Panc1 (cell line): ENCODE results near the gene FAHD1. TPM values are rescaled to one million over a fixed set of nuclear protein-coding genes. Genes with fewer than 3 reads are reported as not detected.

Experiments
- ATAC-seq: fragments of 200-7000 bp; cut with Tn5 transposase; 2 replicates; pipeline ENCODE4 v1.9.1; 2020; ENCODE audit warnings: mild to moderate bottlenecking, moderate library complexity
- BruUV-seq: library from RNA; stranded (reverse); fragments of 400-500 nt; replicated peaks from 2 replicates; lab custom pipeline; 2021; lab: Mats Ljungman, UMichigan
- CTCF ChIA-PET: fragments of 300-600 bp; sonication (Branson Sonifier 250); formaldehyde crosslinking; loops from one replicate; lab custom pipeline; 2022; ENCODE audit warnings: antibody characterized with exemption; lab: Charles Lee
- POLR2A ChIA-PET: fragments of 300-600 bp; sonication (Branson Sonifier 250); formaldehyde crosslinking; loops from one replicate; lab custom pipeline; 2022; ENCODE audit warnings: antibody characterized with exemption; lab: Charles Lee
- DNase-seq: peaks from one replicate; pipeline ENCODE4 v3.0.0-alpha.2; 2010; ENCODE audit warnings: low read depth, low spot score
- H3K27ac ChIP-seq: 2 replicates; pipeline ENCODE4 v1.5.1; 2011; ENCODE audit warnings: mild to moderate bottlenecking, low read length, inconsistent platforms
- H3K27me3 ChIP-seq: fragments of 200-500 bp; sonication (Bioruptor generic); 2 replicates; pipeline ENCODE4 v1.6.0; 2014; ENCODE audit warnings: low read length, inconsistent platforms; ENCODE audit not compliant: control insufficient read depth, insufficient read depth
- H3K36me3 ChIP-seq: fragments of 200-500 bp; sonication (Bioruptor generic); 2 replicates; pipeline ENCODE4 v1.5.1; 2014; ENCODE audit warnings: inconsistent platforms, mild to moderate bottlenecking, low read length, moderate library complexity; ENCODE audit not compliant: control insufficient read depth, insufficient read depth
- H3K4me1 ChIP-seq: 2 replicates; pipeline ENCODE4 v1.5.1; 2011; ENCODE audit warnings: inconsistent platforms, mild to moderate bottlenecking, low read length, moderate library complexity; ENCODE audit not compliant: control insufficient read depth, insufficient read depth
- H3K4me3 ChIP-seq, 2 experiments: 2 replicates each; pipeline ENCODE4 v1.5.1; 2011 to 2012; ENCODE audit warnings: low read depth in 2 of 2, low read length in 2 of 2, mild to moderate bottlenecking in 2 of 2, inconsistent platforms in 1 of 2, moderate library complexity in 1 of 2
- H3K9me3 ChIP-seq: fragments of 200-500 bp; sonication (Bioruptor generic); 2 replicates; pipeline ENCODE4 v1.5.1; 2014; ENCODE audit warnings: low read depth, mild to moderate bottlenecking, inconsistent platforms, low read length, moderate library complexity; ENCODE audit not compliant: control insufficient read depth, insufficient read depth
- CTCF ChIP-seq: fragments of 450-650 bp; IDR thresholded peaks from 2 replicates; pipeline ENCODE4 v1.5.1; 2017; ENCODE audit warnings: mild to moderate bottlenecking
- POLR2AphosphoS5 ChIP-seq: IDR thresholded peaks from 2 replicates; pipeline ENCODE4 v1.6.1; 2012; ENCODE audit warnings: mild to moderate bottlenecking, low read depth, low read length, moderate library complexity
- REST ChIP-seq, 2 experiments: IDR thresholded peaks; 2 replicates each; pipeline ENCODE4 v1.6.1; 2011 to 2012; ENCODE audit warnings: low read depth in 2 of 2, control low read depth in 1 of 2, low read length in 1 of 2, mild to moderate bottlenecking in 1 of 2, moderate library complexity in 1 of 2; ENCODE audit not compliant: insufficient read depth in 1 of 2
- SIN3A ChIP-seq: IDR thresholded peaks from 2 replicates; pipeline ENCODE4 v1.6.1; 2012; ENCODE audit warnings: low read depth, mild to moderate bottlenecking, low read length, moderate library complexity, borderline replicate concordance; ENCODE audit not compliant: insufficient read depth
- TCF7L2 ChIP-seq: IDR thresholded peaks from 2 replicates; pipeline ENCODE4 v1.6.1; 2011; ENCODE audit warnings: mild to moderate bottlenecking, low read depth, low read length, inconsistent platforms
- in situ Hi-C: cut with HindIII; loops from 2 replicates; pipeline ENCODE4 v1.10.0; 2016; ENCODE audit warnings: low sequenced_read_pairs, low pct_unique_long_range_greater_than_20kb
- intact Hi-C: fragments of 100-400 bp; cut with micrococcal nuclease; formaldehyde crosslinking; loops from one replicate; pipeline ENCODE4 v1.10.0; 2022; ENCODE audit not compliant: unreplicated experiment
- total RNA-seq: library from RNA; stranded (reverse); gene quantifications from one replicate; pipeline ENCODE4 v1.2.1, GENCODE V29; 2021; ENCODE audit not compliant: unreplicated experiment

Gene FAHD1
- total RNA-seq, 1 experiment from 2014 or later = 34.6 TPM

DNA sequence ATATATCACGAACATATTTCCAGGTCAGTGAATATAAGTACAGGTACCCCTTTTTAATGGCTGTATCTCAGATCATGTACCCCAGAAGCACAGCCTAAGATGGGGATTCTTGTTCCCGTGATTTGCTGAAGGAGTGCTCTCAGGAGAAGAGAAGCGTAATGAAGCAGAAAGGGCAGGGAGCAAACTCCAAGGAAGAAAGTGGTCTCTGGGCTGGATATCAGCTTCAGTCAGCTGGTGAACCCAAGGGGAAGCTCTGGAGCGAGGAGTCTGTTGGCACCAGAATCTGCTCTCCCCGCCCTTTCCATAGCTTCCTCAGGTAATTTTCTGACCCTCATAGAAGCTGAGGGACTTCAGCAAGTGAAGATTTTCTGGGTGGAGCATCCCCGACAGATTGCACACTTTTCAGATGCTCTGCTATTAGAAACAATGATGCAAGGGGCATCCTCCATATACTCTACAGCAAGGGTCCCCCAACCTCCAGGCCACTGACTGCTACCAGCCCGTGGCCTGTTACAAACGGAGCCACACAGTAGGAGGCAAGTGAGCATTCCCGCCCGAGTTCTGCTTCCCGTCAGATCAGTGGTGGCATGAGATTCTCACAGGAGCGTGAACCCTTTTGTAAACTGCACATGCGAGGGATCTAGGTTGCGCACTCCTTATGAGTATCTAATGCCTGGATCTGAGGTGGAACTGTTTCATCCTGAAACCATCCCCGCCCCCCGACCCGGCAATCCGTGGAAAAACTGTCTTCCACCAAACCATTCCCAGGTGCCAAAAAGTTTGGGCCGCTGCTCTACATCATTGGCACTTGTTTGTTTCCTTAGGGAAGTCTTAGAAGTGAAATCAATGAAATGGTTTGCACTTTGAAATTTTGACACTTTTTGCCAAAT lies 4.4 kb downstream of the FAHD1 start:
- CTCF ChIA-PET = no interaction called here
- no peak for DNase-seq

More for the DNA sequence above, 4.4 kb downstream of the FAHD1 start:
- in situ Hi-C loops (no loop called here), intact Hi-C loops (no loop called here)
- H3K9me3 ChIP-seq = no peaks in the 10 kb centered on the region
- H3K36me3 ChIP-seq = peaks cover 8% of the 10 kb centered on the region; the same call in 1 of the 2 replicates
- ATAC-seq = no peak
- TF ChIP-seq SIN3A (no peak), TCF7L2 (no peak), REST (IDR thresholded peaks at IDR 0.05; ENCODE audit: insufficient read depth in 1 of 2, low read depth in 2 of 2, low read length in 1 of 2) (no peak), POLR2AphosphoS5 (no peak), CTCF (no peak)
- no peak overlapping the region for H3K27ac ChIP-seq
- H3K4me1 ChIP-seq = peaks cover 7% of the 10 kb centered on the region
- POLR2A ChIA-PET = no interaction called here
- H3K27me3 ChIP-seq = no peaks in the 10 kb centered on the region
- no peak overlapping the region for H3K4me3 ChIP-seq
- no TSS peak for BruUV-seq
